HG02798 (cell line): ENCODE data around the gene PGM1.

ENCODE experiments used
- ATAC-seq: cut with Tn5 transposase; IDR thresholded peaks from one replicate; pipeline ENCODE4 v1.9.1; 2021; ENCODE audit warnings: mild to moderate bottlenecking; ENCODE audit not compliant: unreplicated experiment, poor library complexity

PGM1 gene

DNA sequence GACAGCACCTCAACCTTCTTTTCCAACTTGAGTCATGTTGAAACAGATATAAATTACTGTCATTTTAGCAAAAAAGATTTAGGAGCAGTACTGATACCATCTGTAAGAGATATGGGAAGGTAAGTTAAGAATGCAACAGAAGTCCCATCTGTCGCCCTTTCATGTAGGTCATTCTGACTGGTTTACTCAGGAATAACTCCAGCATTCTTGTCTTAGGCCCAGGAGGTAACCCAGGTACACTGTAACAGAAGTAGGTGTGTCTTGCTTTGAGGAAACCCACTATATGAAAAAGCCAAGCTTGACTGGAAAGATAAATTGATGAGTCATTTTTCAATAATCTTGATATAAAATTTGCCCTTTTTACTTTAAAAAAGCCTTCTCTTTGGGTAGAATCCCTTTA lies 35.4 kb downstream of the PGM1 start:
- no peak for ATAC-seq

GRCh38 chr1:63630238-63630637 lies 37.0 kb downstream of the PGM1 start:
- ATAC-seq = no peak

GRCh38 chr1:63630666-63631065 lies 37.5 kb downstream of the PGM1 start:
- ATAC-seq = no peak

DNA sequence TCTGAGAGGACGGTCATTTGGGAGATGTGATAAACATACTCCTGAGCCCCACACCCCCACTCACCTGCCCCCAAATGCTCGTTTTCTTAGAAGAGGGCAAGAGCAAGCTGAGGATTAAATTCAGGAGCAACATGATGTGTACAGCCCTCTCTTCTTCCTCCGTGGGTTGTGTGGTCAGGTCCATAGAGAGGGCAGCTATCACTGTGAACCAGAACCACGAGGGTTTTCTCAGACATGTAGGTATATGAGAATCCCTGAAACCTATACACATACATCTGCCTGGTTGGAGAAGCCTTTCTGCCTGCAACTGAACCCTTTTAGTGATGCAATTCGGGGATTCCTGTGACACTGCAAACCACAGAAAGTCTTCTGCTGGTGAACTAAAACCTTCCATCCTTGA lies 38.9 kb downstream of the PGM1 start:
- no peak for ATAC-seq

DNA sequence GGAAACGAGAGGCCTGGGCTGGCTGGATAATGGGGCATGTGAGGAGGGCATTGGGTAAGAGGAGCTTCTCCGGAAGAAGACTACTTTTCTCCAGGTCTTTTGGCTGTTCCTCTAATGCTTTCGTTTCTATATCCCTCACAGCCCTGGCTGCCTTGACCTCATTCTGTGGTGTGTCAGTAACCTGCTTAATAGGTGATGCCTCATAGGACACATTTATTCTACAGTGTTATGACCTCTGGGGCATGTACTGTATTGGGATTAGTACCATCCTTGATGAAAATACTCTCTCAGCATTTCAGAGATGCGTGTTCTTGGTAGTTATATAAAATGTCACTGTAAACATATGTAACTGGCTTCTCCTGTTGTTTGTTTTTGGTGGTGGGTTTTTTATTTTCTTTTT lies 40.1 kb downstream of the PGM1 start:
- ATAC-seq = no peak

GRCh38 chr1:63634471-63634870 lies 41.3 kb downstream of the PGM1 start:
- ATAC-seq = no peak

- ATAC-seq = no peak
Observed at GRCh38 chr1:63635681-63636080, 42.5 kb downstream of the PGM1 start.

- ATAC-seq = no peak
Observed at GRCh38 chr1:63636192-63637105, 43.2 kb downstream of the PGM1 start.

DNA sequence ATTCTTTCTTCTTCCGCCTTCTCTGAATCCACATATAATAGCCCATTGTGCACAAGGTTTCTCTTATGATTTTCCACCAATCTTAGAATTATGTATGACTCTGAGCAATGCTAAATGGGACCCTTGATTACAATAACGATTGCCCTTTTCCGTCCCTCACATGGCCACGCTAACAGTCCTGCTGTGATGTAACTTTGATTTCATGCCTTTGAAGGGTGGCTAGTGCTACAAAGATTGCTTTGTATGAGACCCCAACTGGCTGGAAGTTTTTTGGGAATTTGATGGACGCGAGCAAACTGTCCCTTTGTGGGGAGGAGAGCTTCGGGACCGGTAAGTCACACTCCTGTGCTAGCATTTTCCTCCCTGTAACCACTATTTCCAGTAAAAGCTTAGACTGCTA lies 45.3 kb downstream of the PGM1 start:
- ATAC-seq = no peak

- ATAC-seq = no peak
Observed at GRCh38 chr1:63638875-63639274, 45.7 kb downstream of the PGM1 start.

GRCh38 chr1:63640633-63641567 lies 47.7 kb downstream of the PGM1 start:
- ATAC-seq = no peak

- ATAC-seq = no peak
Observed at GRCh38 chr1:63641615-63642014, 48.4 kb downstream of the PGM1 start.

GRCh38 chr1:63642901-63643300 lies 49.7 kb downstream of the PGM1 start:
- ATAC-seq = no peak

DNA sequence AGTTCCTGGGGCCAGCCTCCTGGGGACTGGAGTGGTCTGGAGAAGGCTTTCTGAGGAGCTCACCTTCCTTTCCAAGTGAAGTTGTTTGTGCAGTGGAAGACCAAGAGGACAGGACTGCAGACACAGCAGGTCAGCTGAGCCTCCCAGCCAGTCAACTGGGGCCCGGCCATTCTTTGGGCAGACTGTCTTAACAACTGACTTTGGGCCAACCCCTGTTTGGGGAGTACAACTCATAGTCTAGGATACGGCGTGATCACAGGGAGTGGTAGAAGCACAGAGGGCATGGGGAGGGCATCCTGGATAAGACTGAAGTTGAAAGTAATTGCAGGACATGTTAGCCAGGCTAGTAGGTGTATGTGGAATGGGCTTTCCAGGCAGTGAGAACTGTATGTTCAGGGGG lies 50.3 kb downstream of the PGM1 start:
- ATAC-seq = no peak

GRCh38 chr1:63643926-63644325 lies 50.7 kb downstream of the PGM1 start:
- ATAC-seq = no peak

- ATAC-seq = no peak
Observed at GRCh38 chr1:63645317-63645716, 52.1 kb downstream of the PGM1 start.

GRCh38 chr1:63648689-63649088 lies 55.5 kb downstream of the PGM1 start:
- ATAC-seq = no peak

DNA sequence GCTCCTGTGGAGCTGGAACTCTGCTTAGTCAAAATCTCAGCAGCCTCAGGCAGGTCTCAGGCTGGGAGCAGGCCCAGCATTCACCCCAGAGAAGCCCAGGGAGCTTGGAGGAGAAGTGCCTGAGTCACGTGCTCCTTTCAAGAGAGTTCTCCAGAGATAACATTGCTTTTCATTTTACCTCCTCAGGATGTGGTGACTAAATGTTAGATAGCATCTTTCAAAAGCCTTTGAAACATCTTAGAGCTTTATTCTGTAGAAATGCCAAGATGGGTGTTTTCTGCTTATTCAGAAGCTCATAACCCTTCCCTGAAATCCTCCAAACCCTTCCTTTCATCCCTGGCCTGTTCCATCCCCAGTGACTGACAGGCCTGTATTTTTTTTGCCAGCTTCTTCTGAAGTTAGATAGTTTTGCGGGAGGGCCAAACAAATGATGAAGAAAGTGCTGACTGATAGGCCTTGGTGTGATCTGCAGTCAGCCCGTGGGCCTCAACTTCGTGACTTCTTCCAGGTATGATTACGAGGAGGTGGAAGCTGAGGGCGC lies 58.0 kb downstream of the PGM1 start:
- no peak for ATAC-seq

GRCh38 chr1:63653976-63654375 lies 60.8 kb downstream of the PGM1 start:
- ATAC-seq = no peak

DNA sequence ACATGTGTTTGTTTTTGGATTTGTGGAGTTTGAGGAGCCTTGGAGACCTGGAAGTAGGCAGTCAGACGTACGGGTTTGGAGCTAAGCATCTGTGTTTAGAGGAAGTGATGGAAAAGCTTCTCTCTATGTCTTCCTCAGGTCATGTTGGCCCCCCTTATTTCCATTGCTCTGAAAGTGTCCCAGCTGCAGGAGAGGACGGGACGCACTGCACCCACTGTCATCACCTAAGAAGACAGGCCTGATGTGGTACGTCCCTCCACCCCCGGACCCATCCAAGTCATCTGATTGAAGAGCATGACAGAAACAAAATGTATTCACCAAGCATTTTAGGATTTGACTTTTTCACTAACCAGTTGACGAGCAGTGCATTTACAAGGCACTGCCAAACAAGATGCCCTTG lies 66.2 kb downstream of the PGM1 start:
- no peak for ATAC-seq
